Immature natural killer cell (primary cell): ENCODE results near the gene MYO5A. TPM values are rescaled to one million over a fixed set of nuclear protein-coding genes. Genes with fewer than 3 reads are reported as not detected.
A peak's percentile ranks its signal among the peaks of the same experiment; 100 is the strongest.
"Not testable (repeated sequence)": the region's sequence is repeated elsewhere in the genome, so short reads cannot be mapped to it uniquely, and the experiment has no call there.

Experiments
- DNase-seq, 3 donors: peaks; one replicate each; pipeline ENCODE4 v3.0.0; 2022; ENCODE audit warnings: mixed read lengths in 1 of 3
- H3K27ac Mint-ChIP-seq, 6 donors: one replicate each; pipeline ENCODE4 v1.8.0; 2020; ENCODE audit warnings: mixed read lengths in 6 of 6, mild to moderate bottlenecking in 5 of 6, inconsistent platforms in 4 of 6, moderate library complexity in 3 of 6
- H3K27me3 Mint-ChIP-seq, 3 donors: one replicate each; pipeline ENCODE4 v1.8.0; 2020 to 2021; ENCODE audit warnings: low read depth in 3 of 3, mild to moderate bottlenecking in 3 of 3, mixed read lengths in 3 of 3, moderate library complexity in 3 of 3, inconsistent platforms in 1 of 3
- H3K36me3 Mint-ChIP-seq, 3 donors: one replicate each; pipeline ENCODE4 v1.8.0; 2020; ENCODE audit warnings: mixed read lengths in 3 of 3, inconsistent platforms in 2 of 3, mild to moderate bottlenecking in 2 of 3
- H3K4me1 Mint-ChIP-seq, 2 donors: one replicate each; pipeline ENCODE4 v1.8.0; 2020; ENCODE audit warnings: inconsistent platforms in 2 of 2, mild to moderate bottlenecking in 2 of 2, mixed read lengths in 2 of 2, moderate library complexity in 1 of 2
- H3K4me3 Mint-ChIP-seq, 5 donors: one replicate each; pipeline ENCODE4 v1.8.0; 2020; ENCODE audit warnings: mild to moderate bottlenecking in 5 of 5, mixed read lengths in 5 of 5, inconsistent platforms in 3 of 5, moderate library complexity in 3 of 5
- H3K9me3 Mint-ChIP-seq, 6 donors: one replicate each; pipeline ENCODE4 v1.8.0; 2020; ENCODE audit warnings: mild to moderate bottlenecking in 6 of 6, mixed read lengths in 6 of 6, inconsistent platforms in 4 of 6, moderate library complexity in 3 of 6
- polyA plus RNA-seq, 3 donors: library from polyadenylated mRNA; unstranded; fragments of 300-500 nt; fragmentation: Illumina TruSeq; gene quantifications; one replicate each; pipeline ENCODE4 v1.2.3, GENCODE V29; 2021

The MYO5A gene
- polyA plus RNA-seq, 3 donors from 2014 or later: 2.0 to 10.9 (median 5.9) TPM

DNA sequence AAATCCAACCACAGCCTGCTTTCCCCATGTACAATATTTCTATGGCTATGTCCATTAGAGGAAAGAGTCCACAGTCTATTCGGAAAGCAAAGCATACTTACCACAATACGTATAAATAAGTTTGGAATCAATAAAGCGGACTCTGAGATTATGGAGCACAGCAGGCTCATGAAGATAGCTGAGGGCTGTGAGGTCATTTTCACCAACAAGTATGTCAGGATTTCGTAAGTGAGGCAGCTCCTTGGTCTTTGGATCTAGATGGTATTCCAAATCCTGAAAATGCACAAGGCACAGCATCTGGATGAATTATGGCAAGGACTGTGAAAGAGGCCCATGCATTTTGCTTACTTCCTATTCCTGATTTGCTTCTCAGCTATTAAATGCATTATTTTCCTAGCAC, 100.4 kb downstream of the MYO5A start:
- Mint-ChIP-seq H3K4me3 (no peak overlapping the region), H3K9me3 (no peaks in the 10 kb centered on the region), H3K36me3 (peaks cover 11 to 20% (median 17%) of the 10 kb centered on the region in 3 donors), H3K4me1 (peaks cover 13 to 20% of the 10 kb centered on the region in 2 donors), H3K27ac (no peak overlapping the region), H3K27me3 (no peaks in the 10 kb centered on the region)
- DNase-seq: no peak

GRCh38 chr15:52427804-52428203, 100.9 kb downstream of the MYO5A start:
- Mint-ChIP-seq H3K4me3 (no peak overlapping the region), H3K27ac (no peak overlapping the region), H3K36me3 (peaks cover 11 to 20% (median 17%) of the 10 kb centered on the region in 3 donors), H3K4me1 (peaks cover 12 to 18% of the 10 kb centered on the region in 2 donors), H3K27me3 (no peaks in the 10 kb centered on the region), H3K9me3 (no peaks in the 10 kb centered on the region)
- no peak for DNase-seq

DNA sequence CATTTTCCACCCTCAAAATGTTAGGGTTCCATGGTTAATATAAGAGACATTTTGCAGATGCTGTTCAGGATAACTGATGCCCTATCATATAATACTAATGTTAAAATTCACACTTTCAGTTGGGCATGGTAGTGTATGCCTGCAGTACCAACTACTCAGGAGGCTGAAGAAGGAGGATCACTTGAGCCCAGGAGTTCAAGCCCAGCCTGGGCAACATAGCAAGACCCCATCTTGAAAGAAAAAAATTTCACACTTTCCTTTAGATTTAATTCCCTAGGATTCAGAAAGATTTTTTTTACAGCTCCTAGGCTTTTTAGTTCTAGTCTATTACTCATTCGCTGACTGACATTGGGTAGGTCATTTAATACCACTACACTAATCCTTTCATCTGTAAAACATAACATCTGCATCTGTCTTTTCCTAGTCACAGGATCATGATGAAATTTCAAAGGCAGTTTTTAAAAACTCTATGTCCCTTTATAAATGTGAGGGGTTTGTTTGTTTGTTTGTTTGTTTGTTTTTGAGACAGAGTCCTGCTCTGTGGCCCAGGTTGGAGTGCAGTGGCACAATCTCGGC, 103.7 kb downstream of the MYO5A start:
- Mint-ChIP-seq H3K4me3 (no peak overlapping the region), H3K36me3 (peaks cover 8 to 24% (median 17%) of the 10 kb centered on the region in 3 donors), H3K4me1 (peaks cover 1 to 2% of the 10 kb centered on the region in 2 donors), H3K27ac (no peak overlapping the region), H3K27me3 (no peaks in the 10 kb centered on the region), H3K9me3 (no peaks in the 10 kb centered on the region)
- no peak for DNase-seq

DNA sequence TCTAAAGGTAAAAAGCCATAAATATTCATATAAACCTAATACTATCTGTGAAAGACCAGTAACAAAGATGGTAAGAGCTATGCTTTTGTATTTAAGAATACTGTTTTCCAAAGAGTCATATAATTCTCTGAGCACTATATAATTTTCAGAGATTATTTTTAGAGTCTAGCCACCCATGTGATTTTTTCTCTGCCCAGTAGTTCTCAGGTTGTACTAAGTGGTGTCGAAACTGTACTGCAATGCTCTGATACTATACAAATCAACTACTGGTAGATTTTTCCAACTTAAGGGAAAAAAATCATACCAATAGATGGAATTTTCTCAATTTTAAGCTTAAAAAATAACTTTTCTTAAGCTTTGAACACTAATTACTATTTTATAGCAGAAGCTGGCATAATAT, 104.8 kb downstream of the MYO5A start:
- Mint-ChIP-seq H3K9me3 (no peaks in the 10 kb centered on the region), H3K4me3 (no peak overlapping the region), H3K36me3 (peaks cover 8 to 24% (median 14%) of the 10 kb centered on the region in 3 donors), H3K27me3 (no peaks in the 10 kb centered on the region), H3K27ac (no peak overlapping the region), H3K4me1 (no peaks in the 10 kb centered on the region)
- DNase-seq: no peak

DNA sequence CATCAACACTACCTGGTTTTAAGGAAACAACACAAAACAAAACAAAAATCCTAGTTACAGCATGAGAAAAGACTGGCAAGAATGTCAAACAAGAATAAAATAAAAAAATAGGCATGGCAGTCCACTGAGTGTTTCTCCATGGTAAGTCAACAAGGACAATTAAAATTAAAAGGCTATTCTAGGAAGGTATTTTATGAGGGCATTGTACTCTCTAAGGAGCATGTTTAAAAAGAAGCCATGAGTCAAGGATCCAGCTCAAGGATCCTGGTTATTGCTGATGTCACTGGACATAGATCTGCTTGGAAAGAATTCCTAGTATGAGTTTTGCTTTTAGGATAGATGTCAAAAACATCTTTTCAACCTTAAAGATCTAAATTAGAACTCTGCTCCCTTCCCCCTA, 106.7 kb downstream of the MYO5A start:
- Mint-ChIP-seq H3K4me1 (no peaks in the 10 kb centered on the region), H3K27ac (peak overlapping the region in 1 of 6 donors; percentile 22), H3K4me3 (no peak overlapping the region), H3K27me3 (no peaks in the 10 kb centered on the region), H3K36me3 (peaks cover 4 to 15% (median 4%) of the 10 kb centered on the region in 3 donors), H3K9me3 (no peaks in the 10 kb centered on the region)
- DNase-seq: no peak

DNA sequence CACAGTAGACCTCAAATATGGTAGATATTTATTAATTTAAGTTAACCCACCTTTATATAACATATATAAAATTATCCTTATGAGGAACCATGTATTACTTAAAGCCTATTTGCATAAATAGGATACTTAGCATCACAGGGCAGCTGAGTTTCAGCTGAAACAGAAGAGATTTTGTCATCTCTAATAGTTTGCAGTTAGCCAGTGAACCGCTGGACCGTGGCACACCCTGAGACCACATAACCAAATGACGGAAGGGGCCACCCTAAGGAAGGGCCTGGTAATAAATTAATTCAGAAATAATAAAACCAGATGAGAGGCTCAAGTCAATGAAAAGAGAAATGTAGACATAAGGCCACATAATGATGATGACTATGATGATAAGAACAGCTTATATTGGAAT, 107.7 kb downstream of the MYO5A start:
- H3K4me1 Mint-ChIP-seq: no peaks in the 10 kb centered on the region
- H3K9me3 Mint-ChIP-seq: no peaks in the 10 kb centered on the region
- no peak overlapping the region for H3K27ac Mint-ChIP-seq
- no peak overlapping the region for H3K4me3 Mint-ChIP-seq
- no peaks in the 10 kb centered on the region for H3K27me3 Mint-ChIP-seq
- DNase-seq: no peak
- peaks cover 4 to 14% (median 4%) of the 10 kb centered on the region in 3 donors for H3K36me3 Mint-ChIP-seq

GRCh38 chr15:52419494-52419893, 109.2 kb downstream of the MYO5A start:
- Mint-ChIP-seq H3K27ac (no peak overlapping the region), H3K27me3 (no peaks in the 10 kb centered on the region)

DNA sequence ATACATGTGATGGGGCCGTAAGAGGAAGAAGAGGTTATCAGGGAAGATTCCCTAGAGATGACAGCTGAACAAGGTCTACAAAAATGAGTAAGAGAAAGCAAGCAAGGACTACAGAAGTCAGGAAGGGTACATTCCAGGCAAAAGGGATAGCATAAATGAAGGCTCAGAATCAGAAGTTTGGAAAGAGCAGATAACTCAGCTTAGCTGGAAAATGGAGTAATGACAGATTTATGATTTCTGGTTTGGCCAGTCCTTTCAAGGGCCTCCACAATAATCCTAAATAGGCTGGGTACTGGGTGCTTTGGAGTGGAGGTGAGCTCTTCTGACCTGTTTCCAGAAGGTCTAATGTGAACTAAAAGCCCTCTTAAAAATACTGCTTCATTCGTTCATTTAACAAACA, 110.7 kb downstream of the MYO5A start:
- no peak overlapping the region for H3K27ac Mint-ChIP-seq
- no peak for DNase-seq
- no peak overlapping the region for H3K4me3 Mint-ChIP-seq
- no peaks in the 10 kb centered on the region for H3K9me3 Mint-ChIP-seq
- no peaks in the 10 kb centered on the region for H3K4me1 Mint-ChIP-seq
- H3K36me3 Mint-ChIP-seq: peaks cover 0 to 28% (median 9%) of the 10 kb centered on the region in 3 donors
- H3K27me3 Mint-ChIP-seq: no peaks in the 10 kb centered on the region

More at GRCh38 chr15:52419494-52419893, 109.2 kb downstream of the MYO5A start:
- Mint-ChIP-seq H3K4me3 (no peak overlapping the region), H3K9me3 (no peaks in the 10 kb centered on the region), H3K36me3 (peaks cover 0 to 22% (median 9%) of the 10 kb centered on the region in 3 donors), H3K4me1 (no peaks in the 10 kb centered on the region)
- DNase-seq: no peak

GRCh38 chr15:52417521-52417920, 111.2 kb downstream of the MYO5A start:
- H3K4me3 Mint-ChIP-seq: no peak overlapping the region

DNA sequence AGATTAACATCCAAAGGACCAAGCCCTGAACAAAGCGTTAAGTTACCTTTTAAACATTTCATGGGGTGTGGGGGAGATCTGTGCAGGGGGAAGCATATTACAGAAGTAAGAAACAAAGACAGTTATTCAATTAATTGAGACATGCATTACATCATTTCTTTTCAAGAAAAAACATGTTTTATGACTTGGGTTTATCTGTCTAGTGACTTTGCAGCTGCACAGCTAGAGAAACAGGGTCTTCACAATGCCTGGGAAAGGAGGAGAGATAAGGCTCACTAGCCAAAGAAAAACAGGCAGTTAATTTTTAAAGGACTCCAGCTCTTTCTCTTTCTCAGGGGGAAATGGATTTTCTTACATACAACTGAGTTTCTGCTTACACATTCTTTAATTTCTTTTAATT, 112.1 kb downstream of the MYO5A start:
- peaks cover 0 to 23% (median 9%) of the 10 kb centered on the region in 3 donors for H3K36me3 Mint-ChIP-seq
- not testable (repeated sequence) for H3K9me3 Mint-ChIP-seq, H3K4me1 Mint-ChIP-seq, H3K27me3 Mint-ChIP-seq, DNase-seq, H3K4me3 Mint-ChIP-seq, H3K27ac Mint-ChIP-seq

More at GRCh38 chr15:52417521-52417920, 111.2 kb downstream of the MYO5A start:
- Mint-ChIP-seq H3K36me3 (peaks cover 0 to 27% (median 9%) of the 10 kb centered on the region in 3 donors), H3K9me3 (no peaks in the 10 kb centered on the region), H3K27ac (no peak overlapping the region), H3K4me1 (no peaks in the 10 kb centered on the region), H3K27me3 (no peaks in the 10 kb centered on the region)
- no peak for DNase-seq

DNA sequence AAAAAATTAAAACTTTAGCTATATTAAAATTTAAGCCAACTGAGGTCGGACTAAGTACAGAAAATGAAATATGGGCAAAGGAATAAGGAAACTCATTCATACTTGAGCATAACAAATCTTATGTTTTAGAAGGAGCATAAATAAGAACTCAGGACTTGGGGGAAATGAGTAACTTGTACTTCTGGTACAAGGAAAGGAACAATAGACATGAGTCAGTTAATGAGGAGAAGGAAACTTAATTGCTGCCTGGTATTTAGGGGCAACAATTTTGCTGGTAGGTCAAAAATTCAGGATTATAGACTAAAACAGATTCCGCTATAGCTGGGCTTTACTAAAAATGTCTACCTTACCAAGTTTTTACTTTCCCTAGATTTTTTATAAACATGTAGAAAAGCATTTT, 113.1 kb downstream of the MYO5A start:
- H3K27me3 Mint-ChIP-seq: no peaks in the 10 kb centered on the region
- H3K4me1 Mint-ChIP-seq: no peaks in the 10 kb centered on the region
- H3K4me3 Mint-ChIP-seq: no peak overlapping the region
- H3K36me3 Mint-ChIP-seq: peaks cover 0 to 23% (median 9%) of the 10 kb centered on the region in 3 donors
- no peaks in the 10 kb centered on the region for H3K9me3 Mint-ChIP-seq
- no peak for DNase-seq
- no peak overlapping the region for H3K27ac Mint-ChIP-seq

- no peaks in the 10 kb centered on the region for H3K4me1 Mint-ChIP-seq
- no peak for DNase-seq
- H3K4me3 Mint-ChIP-seq: no peak overlapping the region
- H3K27ac Mint-ChIP-seq: no peak overlapping the region
- H3K36me3 Mint-ChIP-seq: peaks cover 0 to 23% (median 9%) of the 10 kb centered on the region in 3 donors
- no peaks in the 10 kb centered on the region for H3K9me3 Mint-ChIP-seq
- no peaks in the 10 kb centered on the region for H3K27me3 Mint-ChIP-seq
These were observed 113.7 kb downstream of the MYO5A start for GRCh38 chr15:52414936-52415335.

DNA sequence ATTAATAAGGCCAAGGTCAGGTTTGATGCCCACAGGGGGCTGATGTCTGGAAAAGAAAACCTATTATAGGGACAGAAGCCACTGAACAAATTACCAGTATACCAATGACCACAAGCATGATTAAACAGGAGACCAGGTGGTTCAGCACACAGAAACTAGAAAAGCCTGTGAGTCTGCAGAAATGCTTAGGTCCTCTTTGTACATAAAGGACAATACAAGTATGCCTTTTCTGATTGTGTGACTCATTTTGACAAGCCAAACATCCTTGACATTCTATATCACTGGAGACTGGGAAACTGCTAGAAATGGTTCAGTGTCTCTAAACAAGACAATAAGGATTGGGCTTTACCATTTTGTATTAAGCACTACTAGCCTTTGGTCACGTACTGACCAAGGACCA, 119.9 kb downstream of the MYO5A start:
- no peaks in the 10 kb centered on the region for H3K4me1 Mint-ChIP-seq
- H3K36me3 Mint-ChIP-seq: peaks cover 5 to 17% (median 16%) of the 10 kb centered on the region in 3 donors
- H3K27ac Mint-ChIP-seq: no peak overlapping the region
- H3K9me3 Mint-ChIP-seq: no peaks in the 10 kb centered on the region
- DNase-seq: no peak
- no peak overlapping the region for H3K4me3 Mint-ChIP-seq
- H3K27me3 Mint-ChIP-seq: no peaks in the 10 kb centered on the region

DNA sequence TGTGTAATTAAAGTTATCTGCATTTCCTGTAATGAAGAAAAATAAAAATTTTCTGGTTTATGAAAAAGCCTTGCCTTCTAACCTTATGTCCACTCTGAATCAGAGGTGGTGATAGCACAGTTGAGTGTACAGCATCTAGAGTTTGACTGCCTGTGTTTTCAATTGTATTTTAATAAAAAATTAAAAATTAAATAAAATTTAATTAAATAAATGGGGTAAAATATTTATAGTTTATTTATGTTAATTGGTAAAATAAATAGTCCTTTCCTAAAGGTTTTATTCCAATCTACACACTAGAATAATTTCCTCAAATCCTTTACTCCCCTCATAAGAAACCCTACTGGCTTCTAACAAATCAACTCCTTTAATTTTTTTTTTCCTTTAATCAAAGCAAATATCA, 121.3 kb downstream of the MYO5A start:
- no peak overlapping the region for H3K4me3 Mint-ChIP-seq
- H3K27me3 Mint-ChIP-seq: no peaks in the 10 kb centered on the region
- no peaks in the 10 kb centered on the region for H3K4me1 Mint-ChIP-seq
- H3K36me3 Mint-ChIP-seq: peaks cover 14 to 27% (median 25%) of the 10 kb centered on the region in 3 donors
- H3K27ac Mint-ChIP-seq: no peak overlapping the region
- DNase-seq: no peak
- no peaks in the 10 kb centered on the region for H3K9me3 Mint-ChIP-seq

DNA sequence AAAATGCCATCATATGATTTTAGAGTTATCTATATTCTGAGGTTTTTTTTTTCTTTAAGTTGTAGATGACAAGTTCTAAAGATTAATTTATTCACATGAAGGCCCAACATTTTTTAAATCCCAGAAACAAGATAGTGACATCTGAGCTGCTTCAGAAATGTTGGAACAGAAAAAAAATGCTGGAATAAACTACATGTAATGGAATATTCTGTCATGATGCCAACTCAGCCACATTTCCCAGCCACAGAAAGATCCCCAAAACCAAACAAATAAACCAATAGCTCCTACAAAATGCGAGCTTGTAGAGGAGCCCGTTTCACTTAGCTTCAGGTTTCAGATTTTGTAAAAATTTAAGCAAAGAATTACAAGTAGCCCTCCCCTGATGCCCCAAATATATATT, 122.1 kb downstream of the MYO5A start:
- no peak overlapping the region for H3K4me3 Mint-ChIP-seq
- no peaks in the 10 kb centered on the region for H3K27me3 Mint-ChIP-seq
- H3K9me3 Mint-ChIP-seq: no peaks in the 10 kb centered on the region
- no peak for DNase-seq
- no peak overlapping the region for H3K27ac Mint-ChIP-seq
- peaks cover 14 to 31% (median 29%) of the 10 kb centered on the region in 3 donors for H3K36me3 Mint-ChIP-seq
- H3K4me1 Mint-ChIP-seq: no peaks in the 10 kb centered on the region
